Calu3 (cell line): ENCODE measurements around the gene LRRC8A. TPM values are rescaled to one million over a fixed set of nuclear protein-coding genes. Genes with fewer than 3 reads are reported as not detected.

Experiments
- BruUV-seq: library from RNA; stranded (reverse); fragments of 400-500 nt; replicated peaks from 2 replicates; lab custom pipeline; 2021; lab: Mats Ljungman, UMichigan
- CTCF ChIA-PET: fragments of 300-600 bp; sonication (Branson Sonifier 250); formaldehyde crosslinking; loops from one replicate; lab custom pipeline; 2022; ENCODE audit warnings: antibody characterized with exemption; lab: Charles Lee
- DNase-seq: peaks from one replicate; pipeline ENCODE4 v3.0.0; 2022
- H3K27ac Mint-ChIP-seq: one replicate; pipeline ENCODE4 v1.8.0; 2022; ENCODE audit warnings: mixed read lengths; ENCODE audit not compliant: unreplicated experiment
- H3K27me3 Mint-ChIP-seq: one replicate; pipeline ENCODE4 v1.8.0; 2022; ENCODE audit warnings: mixed read lengths; ENCODE audit not compliant: unreplicated experiment
- H3K36me3 Mint-ChIP-seq: one replicate; pipeline ENCODE4 v1.8.0; 2022; ENCODE audit warnings: mild to moderate bottlenecking, moderate library complexity, mixed read lengths; ENCODE audit not compliant: insufficient read depth, unreplicated experiment
- H3K4me1 Mint-ChIP-seq: one replicate; pipeline ENCODE4 v1.8.0; 2022; ENCODE audit warnings: mild to moderate bottlenecking, low read depth, mixed read lengths; ENCODE audit not compliant: unreplicated experiment
- H3K4me3 Mint-ChIP-seq: one replicate; pipeline ENCODE4 v1.8.0; 2022; ENCODE audit warnings: mild to moderate bottlenecking, low read depth, moderate library complexity, mixed read lengths; ENCODE audit not compliant: unreplicated experiment
- H3K9me3 Mint-ChIP-seq: one replicate; pipeline ENCODE4 v1.8.0; 2022; ENCODE audit warnings: low read depth, mixed read lengths; ENCODE audit not compliant: unreplicated experiment
- CTCF ChIP-seq: fragments of 200-600 bp; IDR thresholded peaks from one replicate; pipeline ENCODE4 v1.8.0; 2022; ENCODE audit warnings: antibody characterized with exemption; ENCODE audit not compliant: unreplicated experiment
- intact Hi-C: fragments of 100-400 bp; cut with micrococcal nuclease; formaldehyde crosslinking; loops from one replicate; pipeline ENCODE4 v1.10.0; 2022; ENCODE audit not compliant: unreplicated experiment
- total RNA-seq: library from RNA; stranded (reverse); gene quantifications from 2 replicates; pipeline ENCODE4 v1.2.3, GENCODE V29; 2022

The LRRC8A gene
- total RNA-seq, 1 experiment from 2014 or later, result 29.9 TPM

GRCh38 chr9:128903871-128904620, 22.1 kb downstream of the LRRC8A start:
- H3K36me3 Mint-ChIP-seq, result peaks cover 9% of the 10 kb centered on the region
- no peak for DNase-seq
- CTCF ChIA-PET, result interaction anchor here (0.7 kb wide), 1 partner anchor 121 kb away, joined by 5 read pairs; no protein-coding TSS in a partner anchor
- H3K4me3 Mint-ChIP-seq, result no peak overlapping the region
- H3K4me1 Mint-ChIP-seq, result peaks cover 9% of the 10 kb centered on the region
- intact Hi-C loops, result no loop called here
- H3K27ac Mint-ChIP-seq, result no peak overlapping the region
- H3K27me3 Mint-ChIP-seq, result no peaks in the 10 kb centered on the region
- no peaks in the 10 kb centered on the region for H3K9me3 Mint-ChIP-seq
- no TSS peak for BruUV-seq
- no peak for TF ChIP-seq CTCF

DNA sequence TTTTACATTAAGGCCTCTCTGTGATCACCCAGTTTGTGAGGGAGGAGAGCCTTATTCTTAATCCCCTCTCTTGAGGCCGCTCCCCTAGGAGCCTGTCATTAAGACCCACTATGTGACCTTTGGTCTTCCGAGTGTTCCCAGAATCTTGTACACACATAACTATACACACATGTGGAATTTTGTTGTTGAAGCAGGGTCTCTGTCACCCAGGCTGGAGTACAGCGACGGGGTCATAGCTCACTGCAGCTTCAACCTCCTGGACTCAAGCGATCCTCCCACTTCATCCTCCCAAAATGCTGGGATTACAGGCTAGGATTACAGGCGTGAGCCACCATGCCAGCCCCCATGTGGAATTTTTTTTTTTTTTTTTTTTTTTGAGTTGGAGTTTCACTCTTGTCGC, 24.0 kb downstream of the LRRC8A start:
- CTCF ChIA-PET, result interaction anchor here (0.7 kb wide), 1 partner anchor 41 kb away, joined by 3 read pairs; no protein-coding TSS in a partner anchor
- Mint-ChIP-seq H3K9me3 (no peaks in the 10 kb centered on the region), H3K4me3 (no peak overlapping the region), H3K27ac (no peak overlapping the region), H3K4me1 (peaks cover 9% of the 10 kb centered on the region), H3K27me3 (no peaks in the 10 kb centered on the region), H3K36me3 (peaks cover 12% of the 10 kb centered on the region)
- no TSS peak for BruUV-seq
- TF ChIP-seq CTCF, result no peak
- DNase-seq, result no peak
- intact Hi-C loops, result no loop called here

DNA sequence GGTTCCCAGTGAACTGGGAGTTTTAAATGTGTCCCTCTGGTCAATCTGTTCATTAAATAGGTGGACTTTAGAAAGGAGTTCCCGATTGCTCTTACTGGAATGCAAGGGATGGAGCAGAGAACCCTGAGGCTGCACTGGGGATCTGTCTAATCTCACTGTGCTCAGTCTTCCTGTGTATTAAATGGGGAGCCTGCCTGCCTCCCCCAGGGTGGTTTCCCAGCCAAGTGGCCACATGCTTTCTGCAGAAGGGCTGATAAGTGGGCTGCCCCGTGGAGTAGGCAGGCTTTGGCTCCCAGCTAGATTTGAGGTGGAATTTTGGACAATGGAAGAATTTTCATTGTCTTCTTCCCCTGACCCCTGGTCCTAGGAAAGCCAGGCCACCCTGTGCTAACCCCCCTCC, 24.8 kb downstream of the LRRC8A start:
- CTCF ChIA-PET, result interaction anchor here (0.7 kb wide), 1 partner anchor 42 kb away, joined by 3 read pairs; no protein-coding TSS in a partner anchor
- Mint-ChIP-seq H3K27ac (no peak overlapping the region), H3K36me3 (peaks cover 12% of the 10 kb centered on the region), H3K9me3 (no peaks in the 10 kb centered on the region), H3K4me1 (peaks cover 10% of the 10 kb centered on the region), H3K4me3 (no peak overlapping the region), H3K27me3 (no peaks in the 10 kb centered on the region)
- no peak for TF ChIP-seq CTCF
- intact Hi-C loops, result no loop called here
- no peak for DNase-seq
- BruUV-seq, result no TSS peak

- no peak overlapping the region for H3K27ac Mint-ChIP-seq
- no peaks in the 10 kb centered on the region for H3K9me3 Mint-ChIP-seq
- H3K4me3 Mint-ChIP-seq, result no peak overlapping the region
- CTCF ChIA-PET, result interaction anchor here (0.6 kb wide), 1 partner anchor 60 kb away, joined by 5 read pairs; no protein-coding TSS in a partner anchor
- no peak for TF ChIP-seq CTCF
- intact Hi-C loops, result no loop called here
- H3K4me1 Mint-ChIP-seq, result peaks cover 18% of the 10 kb centered on the region
- BruUV-seq, result no TSS peak
- no peak for DNase-seq
- no peaks in the 10 kb centered on the region for H3K27me3 Mint-ChIP-seq
- peaks cover 4% of the 10 kb centered on the region for H3K36me3 Mint-ChIP-seq
These were observed 26.4 kb downstream of the LRRC8A start for GRCh38 chr9:128908372-128908771.
